GM19099 (cell line): ENCODE data around the gene EXOC4.

ENCODE experiments used
- POLR2A ChIP-seq: IDR thresholded peaks from 3 replicates; pipeline ENCODE4 v1.6.1; 2011; ENCODE audit warnings: low read depth; ENCODE audit not compliant: insufficient read length; ENCODE audit errors: extremely low read depth

EXOC4 gene

DNA sequence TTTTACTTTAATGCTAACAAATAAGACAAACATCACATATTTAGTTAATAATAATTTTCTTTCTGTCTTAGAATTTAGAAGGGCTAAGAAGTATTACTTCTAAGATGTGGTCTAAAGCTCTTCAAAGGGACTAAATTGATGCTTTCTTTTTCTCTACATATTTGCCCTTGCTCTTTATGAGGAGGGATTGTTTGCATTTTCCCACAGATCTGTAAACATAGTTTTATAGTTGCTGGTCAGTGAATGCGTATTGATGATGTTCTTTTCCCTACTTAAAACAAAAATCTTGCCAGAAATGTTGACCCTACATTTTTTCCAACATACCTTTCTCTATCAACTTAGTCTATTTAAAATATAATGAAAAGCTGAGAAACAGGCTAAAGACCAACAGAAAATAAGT lies 501.8 kb downstream of the EXOC4 start:
- no peak for TF ChIP-seq POLR2A

DNA sequence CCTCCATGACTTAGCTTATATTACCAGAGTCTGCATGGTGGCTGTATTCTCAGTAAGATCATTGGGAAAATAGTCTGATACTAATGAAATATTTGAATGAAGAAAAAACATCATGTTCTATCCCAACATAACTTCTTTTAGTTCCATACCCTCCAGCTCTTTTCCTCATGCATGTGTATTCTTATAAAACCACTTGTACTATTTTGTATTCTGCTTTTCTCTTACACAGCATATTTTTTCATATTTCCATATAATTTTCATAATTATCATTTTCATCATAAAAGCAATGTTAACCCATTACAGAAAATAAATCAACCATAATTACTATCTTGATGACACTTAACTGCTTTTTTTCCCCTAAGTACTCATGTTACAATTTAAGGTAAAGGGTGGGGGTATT lies 503.0 kb downstream of the EXOC4 start:
- no peak for TF ChIP-seq POLR2A

DNA sequence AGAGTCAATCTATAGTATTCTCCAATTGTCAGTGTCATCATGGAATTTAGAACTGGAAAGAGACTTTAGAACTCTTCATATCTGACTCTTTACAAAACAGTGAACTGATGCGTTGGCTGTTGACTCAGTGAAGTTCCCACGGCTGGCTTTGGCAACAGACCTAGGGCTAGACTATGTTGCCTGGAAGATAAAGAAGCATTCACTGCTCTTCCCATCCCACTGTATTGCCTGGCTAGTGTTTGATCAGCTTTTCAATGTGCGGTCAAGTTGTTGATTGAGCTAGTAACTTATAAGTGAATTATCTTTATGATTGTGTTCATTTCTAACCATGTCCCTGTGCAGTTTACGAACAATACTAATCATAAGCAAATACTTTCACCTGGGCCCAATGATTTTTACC lies 508.6 kb downstream of the EXOC4 start:
- TF ChIP-seq POLR2A: no peak

DNA sequence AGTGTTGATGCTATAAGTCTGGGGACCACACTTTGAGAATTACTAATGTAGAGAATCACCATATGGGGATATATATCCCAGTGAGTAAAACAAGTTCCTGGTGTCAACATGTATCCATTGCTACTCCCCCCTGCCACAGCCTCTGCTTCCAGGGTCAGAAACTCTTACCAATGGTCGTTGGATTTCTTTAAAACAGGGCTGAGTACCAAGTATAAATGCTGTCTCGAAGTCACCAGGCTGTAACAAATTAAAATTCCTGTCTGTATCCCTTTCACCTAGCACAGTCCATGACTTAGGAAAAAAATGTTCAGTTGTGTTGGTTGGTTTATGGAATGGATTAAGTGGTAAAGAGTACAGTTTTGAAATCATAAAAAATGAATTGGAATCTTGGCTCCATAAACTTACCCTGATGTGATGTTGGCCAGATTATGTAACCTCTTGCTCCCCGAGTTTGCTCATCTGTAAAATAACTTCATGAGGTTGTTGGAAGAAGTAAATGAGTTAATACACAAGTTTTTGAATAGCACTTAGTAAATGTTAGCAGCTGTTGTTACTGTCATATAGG lies 510.3 kb downstream of the EXOC4 start:
- TF ChIP-seq POLR2A: no peak

DNA sequence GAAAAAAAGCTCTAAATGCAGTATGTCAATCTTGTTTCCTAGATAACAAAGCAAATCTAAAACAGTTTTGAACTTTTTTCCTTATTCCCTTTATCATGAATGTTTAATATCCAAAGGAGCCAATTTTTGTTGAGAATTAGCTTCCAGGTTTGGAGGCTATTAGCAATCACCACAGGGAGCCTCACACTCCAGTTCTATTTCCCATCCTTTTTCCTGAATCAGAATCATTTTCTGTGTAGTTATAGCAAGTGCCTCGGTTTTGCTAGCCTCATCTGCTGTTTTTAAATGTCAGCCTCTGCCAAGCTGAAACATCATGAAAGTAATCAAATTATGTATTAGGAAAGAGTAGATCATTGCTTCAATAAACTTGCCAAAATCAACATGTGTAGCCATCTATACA lies 516.8 kb downstream of the EXOC4 start:
- no peak for TF ChIP-seq POLR2A

DNA sequence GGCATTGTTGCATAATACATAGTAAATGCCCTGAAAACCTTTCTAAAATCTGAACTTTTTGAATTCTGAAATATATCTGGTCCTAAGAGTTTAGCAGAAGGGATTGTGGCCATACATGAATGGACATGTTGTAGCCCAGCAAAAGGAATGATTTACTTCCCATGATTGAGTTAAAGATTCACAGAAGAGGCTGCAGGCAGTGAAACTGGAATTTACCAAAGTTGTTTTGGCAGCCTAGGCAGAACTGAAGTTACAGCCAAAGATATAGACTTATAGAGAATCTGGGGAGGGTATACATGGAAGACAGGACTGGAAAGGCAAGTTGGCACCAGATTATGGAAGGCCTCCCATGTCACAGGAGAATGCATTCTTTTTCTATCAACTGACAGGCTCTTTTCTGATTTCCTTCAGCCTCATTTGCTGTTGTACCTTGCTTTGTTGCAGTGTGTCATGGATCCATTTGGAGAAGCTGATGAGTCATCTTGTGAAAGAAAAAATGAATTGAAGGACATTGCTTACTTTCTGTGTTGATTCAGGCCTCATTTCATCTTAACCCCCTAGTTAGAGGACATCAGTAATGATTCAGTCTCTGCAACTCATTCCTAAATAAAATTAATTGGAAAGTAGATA lies 518.1 kb downstream of the EXOC4 start:
- TF ChIP-seq POLR2A: no peak

DNA sequence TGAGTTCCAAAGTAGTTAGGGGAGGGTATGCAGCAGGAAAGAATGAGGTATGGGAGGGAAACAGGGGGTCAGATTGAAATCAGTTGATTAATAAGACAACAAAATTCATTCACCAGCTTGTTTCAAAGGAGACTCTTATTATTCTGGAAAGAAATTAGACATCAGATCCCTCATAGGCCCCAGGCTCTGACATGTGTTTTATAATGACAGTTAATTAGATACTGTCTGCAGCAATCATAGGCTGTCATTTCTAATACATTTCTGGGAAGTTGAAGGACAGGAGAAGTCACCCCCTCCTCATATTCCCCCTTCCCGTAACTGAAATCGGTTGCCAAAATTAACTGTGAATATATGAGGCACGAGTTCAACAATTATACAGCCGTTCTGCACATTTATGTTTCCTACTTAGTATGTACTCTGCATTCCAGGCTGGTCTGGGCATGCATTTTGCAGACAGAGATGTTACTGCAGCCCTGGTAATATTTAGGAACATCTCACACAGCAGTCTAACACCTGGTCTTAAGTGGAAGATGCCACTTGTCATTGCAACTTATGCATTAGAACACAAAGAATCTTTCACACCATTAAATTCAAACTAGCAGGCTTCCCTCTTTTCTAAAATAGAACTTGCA lies 519.0 kb downstream of the EXOC4 start:
- no peak for TF ChIP-seq POLR2A

DNA sequence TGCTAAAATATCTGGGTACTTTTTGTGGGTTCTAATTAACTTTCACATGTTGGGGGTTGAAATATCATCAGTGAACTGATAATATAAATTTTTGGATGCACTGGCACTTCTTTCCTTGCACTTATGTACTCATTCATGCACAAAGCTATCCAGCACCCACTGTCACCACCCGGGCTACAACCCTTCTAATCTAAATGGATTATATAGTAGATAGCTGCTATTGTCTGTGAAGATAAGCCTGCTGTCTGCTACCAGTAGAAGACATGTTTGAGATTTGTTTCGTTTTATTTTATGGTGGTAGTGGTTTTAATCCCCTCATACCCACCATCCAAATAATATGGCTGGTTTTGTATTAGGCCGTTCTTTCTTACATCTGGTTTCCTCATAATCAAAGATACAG lies 520.7 kb downstream of the EXOC4 start:
- no peak for TF ChIP-seq POLR2A

DNA sequence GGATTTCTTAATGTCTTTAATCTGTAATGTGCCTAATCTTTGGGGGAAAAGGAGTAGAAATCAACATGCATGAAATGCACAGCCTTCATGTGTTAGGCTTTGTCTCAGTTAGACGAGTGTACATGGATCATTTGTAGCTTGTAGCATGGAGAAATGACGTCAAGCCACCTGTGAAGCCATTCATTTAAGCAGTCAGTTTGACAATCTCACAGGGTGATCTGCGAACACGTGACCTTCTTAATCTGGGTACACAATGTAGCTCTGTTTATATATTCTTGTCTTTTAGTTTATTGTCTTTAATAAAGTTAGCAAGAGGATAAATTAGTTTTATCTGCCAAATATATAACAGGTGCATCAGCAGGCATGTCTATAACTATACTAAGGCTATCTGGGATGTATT lies 522.3 kb downstream of the EXOC4 start:
- TF ChIP-seq POLR2A: no peak

DNA sequence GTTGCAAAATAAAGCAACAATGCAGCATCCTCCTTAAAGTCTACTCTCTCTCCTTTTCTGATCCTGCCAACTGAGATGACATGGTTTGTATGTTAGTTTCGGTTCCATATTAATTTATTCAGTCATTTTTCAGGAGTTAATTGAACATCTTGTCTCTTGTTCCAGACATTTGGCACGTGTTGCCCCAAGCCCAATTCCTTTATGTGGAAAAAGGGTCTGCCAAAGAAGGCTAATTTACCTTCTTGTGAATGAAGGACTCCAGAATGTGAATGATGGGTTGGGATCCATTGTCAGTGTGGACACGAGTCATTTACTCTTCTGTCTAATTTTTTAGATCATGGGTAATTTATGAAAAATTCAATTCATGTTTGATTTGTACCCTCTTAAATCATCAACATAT lies 523.4 kb downstream of the EXOC4 start:
- TF ChIP-seq POLR2A: no peak

DNA sequence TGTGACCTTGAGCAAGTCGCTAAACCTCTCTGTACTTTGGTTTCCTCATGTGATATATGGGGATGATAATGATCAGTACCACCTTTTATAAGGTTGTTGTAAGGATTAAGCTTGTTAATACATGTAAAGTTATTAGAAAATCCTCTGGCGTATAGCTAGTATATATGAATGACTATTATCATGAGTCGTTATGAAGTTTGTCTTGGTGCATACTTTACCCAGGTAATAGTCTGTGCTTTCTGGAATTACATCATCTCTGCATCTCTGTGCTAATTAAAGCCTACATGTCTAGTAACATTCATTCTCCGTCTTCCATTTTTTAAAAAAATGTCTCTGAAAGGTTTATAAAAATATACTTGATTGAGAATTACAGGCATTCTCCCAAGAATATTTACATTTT lies 524.8 kb downstream of the EXOC4 start:
- no peak for TF ChIP-seq POLR2A

DNA sequence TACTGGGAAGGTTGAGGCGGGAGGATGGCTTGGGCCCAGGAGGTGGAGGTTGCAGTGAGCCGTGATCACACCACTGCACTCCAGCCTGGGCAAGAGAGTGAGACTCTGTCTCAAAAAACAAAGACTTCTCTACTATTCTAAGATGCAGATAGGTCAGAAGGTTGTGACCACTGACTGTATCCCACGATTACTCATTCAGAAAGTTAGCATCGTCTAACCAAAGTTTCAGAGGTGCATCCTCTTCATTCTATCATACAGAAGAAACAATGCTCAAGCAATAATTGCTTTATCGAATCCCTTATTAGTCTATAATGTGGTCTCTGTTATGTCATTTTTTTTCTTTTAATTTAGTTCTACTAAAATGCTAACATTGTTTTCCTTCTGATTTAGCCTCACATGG lies 525.6 kb downstream of the EXOC4 start:
- no peak for TF ChIP-seq POLR2A

DNA sequence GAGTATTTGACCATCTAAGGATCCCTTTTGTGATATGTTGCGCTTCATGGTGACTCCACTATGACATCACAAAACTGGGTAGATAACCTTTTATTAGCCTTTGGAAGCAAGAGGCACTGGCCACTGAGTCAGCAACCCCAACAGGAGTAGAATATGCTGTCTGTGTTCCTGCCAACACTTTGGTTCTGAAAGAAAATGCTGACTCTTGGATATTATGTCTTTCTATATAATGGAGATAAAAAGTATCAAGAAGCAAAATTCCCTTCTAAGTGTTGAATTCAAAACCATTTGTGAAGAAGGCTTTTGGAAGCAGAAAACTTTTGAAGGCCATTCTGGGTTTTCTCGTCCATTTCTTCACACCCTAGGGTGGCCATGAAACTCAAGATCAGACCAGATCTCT lies 528.0 kb downstream of the EXOC4 start:
- no peak for TF ChIP-seq POLR2A

DNA sequence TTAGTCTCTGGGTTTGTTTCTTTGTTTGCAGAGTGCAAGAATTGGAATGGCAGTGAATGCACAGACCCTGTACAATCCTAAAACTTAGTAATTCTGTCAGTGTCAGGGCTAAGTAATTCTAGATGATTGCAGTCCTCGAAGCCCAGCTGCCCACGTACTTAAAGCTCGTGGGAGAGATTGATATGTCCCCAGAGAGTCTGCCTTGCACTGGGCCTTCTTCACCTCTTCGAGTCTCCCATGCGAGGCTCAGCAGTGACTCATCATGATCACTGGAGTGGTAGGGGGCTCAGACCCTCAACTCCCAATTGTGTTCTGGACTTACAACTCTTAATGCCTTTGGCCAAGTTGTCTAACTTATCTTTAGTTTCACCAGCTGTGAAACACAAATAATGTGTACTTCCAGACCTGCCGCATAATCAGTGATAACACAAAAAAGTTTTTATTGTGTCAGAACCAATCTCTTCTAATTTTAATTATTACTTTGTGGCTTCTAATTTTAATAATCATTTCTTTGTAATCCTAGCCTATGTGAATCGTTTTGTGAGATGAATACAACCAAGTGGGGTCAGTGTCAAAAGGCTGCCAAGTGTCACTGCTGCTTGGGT lies 528.7 kb downstream of the EXOC4 start:
- no peak for TF ChIP-seq POLR2A

DNA sequence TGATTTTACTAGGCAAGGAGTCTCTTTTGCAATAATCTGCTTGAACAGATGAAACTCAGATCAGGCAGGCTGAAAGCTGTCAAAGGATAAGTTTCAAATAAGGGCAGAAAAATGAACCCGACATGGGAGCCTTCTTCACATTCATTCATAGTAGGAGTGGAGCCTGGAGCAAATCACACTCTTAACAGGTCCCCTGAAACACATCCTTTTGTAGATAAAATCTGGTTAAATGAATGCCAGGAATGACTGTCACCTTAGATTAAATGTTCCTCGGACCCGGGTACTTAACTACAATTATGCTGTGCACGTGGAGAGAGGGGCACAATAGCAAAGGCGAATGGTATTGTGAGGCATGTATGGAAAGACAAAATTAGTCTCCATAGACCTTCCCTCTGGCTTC lies 529.6 kb downstream of the EXOC4 start:
- no peak for TF ChIP-seq POLR2A

DNA sequence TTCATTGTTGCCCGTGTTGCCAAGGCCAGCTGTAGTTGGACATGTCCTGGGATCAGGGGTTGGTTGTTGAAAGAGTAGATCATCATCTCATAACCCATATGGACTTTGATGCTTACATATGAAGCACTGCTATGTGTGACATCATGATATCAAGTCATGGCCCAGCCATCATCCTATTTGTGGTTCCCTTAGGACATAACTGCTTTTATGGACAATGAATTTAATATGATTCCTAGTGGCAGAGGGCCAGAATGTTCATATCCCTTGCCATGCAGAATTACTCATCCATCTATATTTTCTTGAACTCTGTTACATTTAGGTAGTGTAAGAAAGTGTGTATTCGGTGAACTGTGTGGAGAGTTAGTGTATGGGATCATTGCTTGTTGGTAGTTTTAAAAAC lies 530.4 kb downstream of the EXOC4 start:
- no peak for TF ChIP-seq POLR2A
